Vagina (tissue), 2 donors: ENCODE results near the gene HHATL. TPM values are rescaled to one million over a fixed set of nuclear protein-coding genes. Genes with fewer than 3 reads are reported as not detected.

ENCODE experiments used
- DNase-seq, 2 donors: peaks; one replicate each; pipeline ENCODE4 v3.0.0-alpha.2; 2017; ENCODE audit errors: extremely low spot score in 2 of 2
- H3K27ac ChIP-seq: fragments of 200-600 bp; sonication (generic); one replicate; pipeline ENCODE4 v1.5.1; 2019
- H3K27me3 ChIP-seq: fragments of 200-600 bp; sonication (generic); one replicate; pipeline ENCODE4 v1.5.1; 2019
- H3K36me3 ChIP-seq, 2 donors: fragments of 200-600 bp; sonication (generic); one replicate each; pipeline ENCODE4 v1.5.1; 2017 to 2019
- H3K4me1 ChIP-seq: fragments of 200-600 bp; sonication (generic); one replicate; pipeline ENCODE4 v1.5.1; 2019
- H3K4me3 ChIP-seq, 2 donors: fragments of 200-600 bp; sonication (generic); 1 replicate in 1 of 2; 2 replicates in 1 of 2; pipeline ENCODE4 v1.5.1; 2016 to 2019
- H3K9me3 ChIP-seq: fragments of 200-600 bp; sonication (generic); one replicate; pipeline ENCODE4 v1.5.1; 2019
- POLR2A ChIP-seq, 2 donors: fragments of 450-650 bp; IDR thresholded peaks; one replicate each; pipeline ENCODE4 v1.6.1; 2017; ENCODE audit warnings: antibody characterized with exemption in 2 of 2, mild to moderate bottlenecking in 2 of 2, moderate library complexity in 2 of 2
- POLR2AphosphoS5 ChIP-seq, 2 donors: sonication (generic); formaldehyde crosslinking; IDR thresholded peaks; one replicate each; pipeline ENCODE4 v1.9.0; 2017; ENCODE audit warnings: antibody characterized with exemption in 2 of 2, mild to moderate bottlenecking in 2 of 2, low read depth in 1 of 2; ENCODE audit not compliant: insufficient read depth in 1 of 2
- intact Hi-C: fragments of 100-400 bp; cut with DNase I; formaldehyde crosslinking; loops from one replicate; pipeline ENCODE4 v1.15.1; 2023
- total RNA-seq: library from RNA; depleted of rRNA; stranded (reverse); fragments of >200 nt; gene quantifications from one replicate; pipeline ENCODE4 v1.2.3, GENCODE V29; 2016
- TF ChIP-seq, protein P1 (sequence below), 3 experiments: fragments of 450-650 bp in 2 of 3; fragments of 200-600 bp in 1 of 3; sonication (generic) in 1 of 3; IDR thresholded peaks; one replicate each; pipeline ENCODE4 v1.5.1; 2017 to 2019; ENCODE audit warnings: antibody characterized with exemption in 3 of 3, mild to moderate bottlenecking in 2 of 3, moderate library complexity in 2 of 3

HHATL gene
- total RNA-seq, 1 donor from 2014 or later = not detected

DNA sequence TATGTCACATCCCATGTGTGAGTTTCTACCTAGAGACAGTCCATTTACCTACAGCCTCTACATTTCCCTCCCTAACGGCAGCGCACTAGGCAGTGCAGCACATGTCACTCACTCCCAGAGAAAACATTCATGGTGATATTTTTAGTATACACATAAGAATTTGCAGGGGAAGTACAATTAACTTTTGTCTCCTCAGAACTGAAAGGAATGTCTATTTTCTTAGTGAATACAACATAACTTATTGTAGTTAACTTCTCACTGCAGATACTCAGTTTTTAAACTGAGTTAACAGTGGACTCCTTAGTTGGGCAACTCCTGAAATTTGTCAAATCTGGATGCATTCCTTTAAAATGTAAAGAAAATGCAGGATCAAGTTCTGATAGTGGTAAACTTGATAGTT lies 53.6 kb downstream of the HHATL start:
- TF ChIP-seq POLR2AphosphoS5 (IDR thresholded peaks at IDR 0.05; ENCODE audit: insufficient read depth in 1 of 2, low read depth in 1 of 2) = no peak
- TF ChIP-seq, protein P1, sequence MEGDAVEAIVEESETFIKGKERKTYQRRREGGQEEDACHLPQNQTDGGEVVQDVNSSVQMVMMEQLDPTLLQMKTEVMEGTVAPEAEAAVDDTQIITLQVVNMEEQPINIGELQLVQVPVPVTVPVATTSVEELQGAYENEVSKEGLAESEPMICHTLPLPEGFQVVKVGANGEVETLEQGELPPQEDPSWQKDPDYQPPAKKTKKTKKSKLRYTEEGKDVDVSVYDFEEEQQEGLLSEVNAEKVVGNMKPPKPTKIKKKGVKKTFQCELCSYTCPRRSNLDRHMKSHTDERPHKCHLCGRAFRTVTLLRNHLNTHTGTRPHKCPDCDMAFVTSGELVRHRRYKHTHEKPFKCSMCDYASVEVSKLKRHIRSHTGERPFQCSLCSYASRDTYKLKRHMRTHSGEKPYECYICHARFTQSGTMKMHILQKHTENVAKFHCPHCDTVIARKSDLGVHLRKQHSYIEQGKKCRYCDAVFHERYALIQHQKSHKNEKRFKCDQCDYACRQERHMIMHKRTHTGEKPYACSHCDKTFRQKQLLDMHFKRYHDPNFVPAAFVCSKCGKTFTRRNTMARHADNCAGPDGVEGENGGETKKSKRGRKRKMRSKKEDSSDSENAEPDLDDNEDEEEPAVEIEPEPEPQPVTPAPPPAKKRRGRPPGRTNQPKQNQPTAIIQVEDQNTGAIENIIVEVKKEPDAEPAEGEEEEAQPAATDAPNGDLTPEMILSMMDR (IDR thresholded peaks at IDR 0.05) = no peak
- no peak for TF ChIP-seq POLR2A (IDR thresholded peaks at IDR 0.05)

GRCh38 chr3:42647821-42648459 lies 54.7 kb downstream of the HHATL start:
- no peak for DNase-seq
- Histone ChIP-seq H3K4me1 (peaks cover 32% of the 10 kb centered on the region), H3K9me3 (no peaks in the 10 kb centered on the region), H3K27me3 (no peaks in the 10 kb centered on the region), H3K27ac (no peak overlapping the region), H3K36me3 (peaks cover 0 to 40% of the 10 kb centered on the region in 2 donors), H3K4me3 (no peak overlapping the region)
- TF ChIP-seq, protein P1 (IDR thresholded peaks at IDR 0.05) = no peak
- TF ChIP-seq POLR2A (IDR thresholded peaks at IDR 0.05) = no peak
- TF ChIP-seq POLR2AphosphoS5 (IDR thresholded peaks at IDR 0.05; ENCODE audit: insufficient read depth in 1 of 2, low read depth in 1 of 2) = no peak
- intact Hi-C loops = no loop called here

More for the DNA sequence above, 53.6 kb downstream of the HHATL start:
- H3K27ac ChIP-seq = no peak overlapping the region
- H3K27me3 ChIP-seq = no peaks in the 10 kb centered on the region
- H3K4me1 ChIP-seq = peaks cover 42% of the 10 kb centered on the region
- H3K9me3 ChIP-seq = no peaks in the 10 kb centered on the region
- intact Hi-C loops = no loop called here
- H3K36me3 ChIP-seq = peaks cover 0 to 29% of the 10 kb centered on the region in 2 donors
- DNase-seq = no peak
- H3K4me3 ChIP-seq = no peak overlapping the region

Other genes starting within 250 kb of the HHATL start
- 9.3 TPM for gene VIPR1, start 200.2 kb downstream of the HHATL start, total RNA-seq
- gene SEC22C, start 120.8 kb downstream of the HHATL start, total RNA-seq = 27.5 TPM
- gene SS18L2, start 111.9 kb downstream of the HHATL start, total RNA-seq = 19.2 TPM
- 128 TPM for gene NKTR, start 102.1 kb downstream of the HHATL start, total RNA-seq
- gene ZBTB47, start 49.1 kb downstream of the HHATL start, total RNA-seq = 47.9 TPM
- not detected for gene KLHL40, start 17.3 kb downstream of the HHATL start, total RNA-seq
- 1.2 TPM for gene CCDC13, start 70.5 kb upstream of the HHATL start, total RNA-seq
- 173 TPM for gene HIGD1A, start 101.7 kb upstream of the HHATL start, total RNA-seq
- 7.9 TPM for gene ACKR2, start 106.6 kb upstream of the HHATL start, total RNA-seq
- gene CYP8B1, start 173.1 kb upstream of the HHATL start, total RNA-seq = not detected
- gene ZNF662, start 203.3 kb upstream of the HHATL start, total RNA-seq = 6.6 TPM